GM12872 (cell line): Measurements from ENCODE around the gene JMY.

ENCODE experiments used
- TF ChIP-seq, protein P1 (sequence below): IDR thresholded peaks from 3 replicates; pipeline ENCODE4 v1.5.1; 2011; ENCODE audit warnings: low read depth, mild to moderate bottlenecking, low read length, moderate library complexity; ENCODE audit not compliant: insufficient read depth

Gene JMY

DNA sequence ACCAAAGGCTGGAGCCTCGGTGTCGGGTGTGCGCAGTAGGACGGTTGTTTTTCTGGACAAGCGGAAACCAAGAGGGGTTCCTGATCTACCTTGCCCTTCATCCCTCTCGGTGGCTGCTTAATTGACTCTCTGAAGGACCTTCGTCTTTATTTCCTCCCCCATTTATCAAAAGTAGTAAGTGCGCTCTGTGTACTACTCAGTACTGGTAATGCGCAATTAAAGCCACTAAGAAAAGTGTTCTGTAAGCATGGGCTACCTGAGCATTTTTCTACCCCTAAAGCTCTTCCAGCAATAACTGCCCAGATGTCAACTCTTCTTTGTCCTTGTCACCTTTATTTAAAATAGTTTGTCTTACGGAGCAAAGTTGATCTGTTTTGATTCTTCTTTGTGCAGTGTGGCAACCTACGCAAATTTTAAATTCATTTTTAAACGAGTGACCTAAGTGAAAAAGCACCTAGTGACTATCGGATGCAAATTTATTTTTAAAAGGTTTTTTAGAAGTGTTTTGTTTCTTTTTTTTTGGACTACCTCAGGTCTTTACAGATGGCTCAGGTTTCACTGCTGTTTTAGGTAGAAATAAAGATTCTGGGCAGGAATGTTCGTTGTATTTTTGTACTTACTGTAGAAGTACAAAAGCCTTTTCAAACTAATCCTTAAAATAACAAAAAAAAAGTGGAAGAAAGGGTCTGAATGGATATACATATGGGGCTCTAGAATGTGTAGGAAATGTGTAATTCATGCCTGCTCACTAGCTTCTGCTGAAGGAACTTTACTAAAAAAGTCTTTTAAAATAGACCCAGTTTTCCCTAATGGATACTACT, 2.0 kb downstream of the JMY start:
- TF ChIP-seq, protein P1, sequence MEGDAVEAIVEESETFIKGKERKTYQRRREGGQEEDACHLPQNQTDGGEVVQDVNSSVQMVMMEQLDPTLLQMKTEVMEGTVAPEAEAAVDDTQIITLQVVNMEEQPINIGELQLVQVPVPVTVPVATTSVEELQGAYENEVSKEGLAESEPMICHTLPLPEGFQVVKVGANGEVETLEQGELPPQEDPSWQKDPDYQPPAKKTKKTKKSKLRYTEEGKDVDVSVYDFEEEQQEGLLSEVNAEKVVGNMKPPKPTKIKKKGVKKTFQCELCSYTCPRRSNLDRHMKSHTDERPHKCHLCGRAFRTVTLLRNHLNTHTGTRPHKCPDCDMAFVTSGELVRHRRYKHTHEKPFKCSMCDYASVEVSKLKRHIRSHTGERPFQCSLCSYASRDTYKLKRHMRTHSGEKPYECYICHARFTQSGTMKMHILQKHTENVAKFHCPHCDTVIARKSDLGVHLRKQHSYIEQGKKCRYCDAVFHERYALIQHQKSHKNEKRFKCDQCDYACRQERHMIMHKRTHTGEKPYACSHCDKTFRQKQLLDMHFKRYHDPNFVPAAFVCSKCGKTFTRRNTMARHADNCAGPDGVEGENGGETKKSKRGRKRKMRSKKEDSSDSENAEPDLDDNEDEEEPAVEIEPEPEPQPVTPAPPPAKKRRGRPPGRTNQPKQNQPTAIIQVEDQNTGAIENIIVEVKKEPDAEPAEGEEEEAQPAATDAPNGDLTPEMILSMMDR: no peak

DNA sequence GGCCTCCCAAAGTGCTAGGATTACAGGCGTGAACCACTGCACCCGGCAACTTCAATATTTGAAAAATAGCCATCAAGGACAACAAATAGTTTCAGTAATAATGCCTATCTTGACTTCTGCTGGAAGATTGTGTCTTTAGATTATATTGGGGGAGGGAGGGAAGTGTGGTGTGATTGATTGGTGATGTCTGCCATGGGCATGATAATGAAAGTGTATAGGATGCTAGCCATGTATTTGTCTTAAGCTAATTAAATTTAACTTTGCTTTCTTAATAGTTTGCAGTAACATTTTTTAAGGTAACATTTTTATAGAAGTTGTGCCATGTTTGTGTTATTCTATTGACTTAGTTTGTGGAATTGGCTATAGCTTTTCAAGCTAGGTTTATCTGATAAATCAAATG, 4.6 kb downstream of the JMY start:
- TF ChIP-seq, protein P1: no peak

DNA sequence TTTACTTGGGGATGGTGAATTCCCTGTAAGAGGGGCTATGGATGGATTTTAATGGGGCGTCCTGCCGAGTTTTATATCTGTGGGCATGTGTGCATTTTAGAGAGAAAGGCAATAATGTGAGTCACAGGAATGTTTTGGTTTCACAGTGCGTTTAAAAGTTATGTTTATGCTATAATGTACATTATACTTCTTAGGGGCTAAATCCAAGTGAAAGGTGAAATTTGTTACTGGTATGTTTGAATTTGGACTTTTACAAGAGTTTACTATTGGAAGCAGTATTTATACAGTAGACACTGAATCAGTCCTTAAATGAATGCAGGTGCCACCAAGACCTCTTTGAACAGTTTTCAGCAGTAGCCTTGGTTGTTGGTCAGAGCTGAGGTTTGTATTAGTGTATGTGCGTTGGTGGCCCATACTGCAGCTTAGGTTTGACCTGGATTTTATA, 5.6 kb downstream of the JMY start:
- TF ChIP-seq, protein P1: no peak

DNA sequence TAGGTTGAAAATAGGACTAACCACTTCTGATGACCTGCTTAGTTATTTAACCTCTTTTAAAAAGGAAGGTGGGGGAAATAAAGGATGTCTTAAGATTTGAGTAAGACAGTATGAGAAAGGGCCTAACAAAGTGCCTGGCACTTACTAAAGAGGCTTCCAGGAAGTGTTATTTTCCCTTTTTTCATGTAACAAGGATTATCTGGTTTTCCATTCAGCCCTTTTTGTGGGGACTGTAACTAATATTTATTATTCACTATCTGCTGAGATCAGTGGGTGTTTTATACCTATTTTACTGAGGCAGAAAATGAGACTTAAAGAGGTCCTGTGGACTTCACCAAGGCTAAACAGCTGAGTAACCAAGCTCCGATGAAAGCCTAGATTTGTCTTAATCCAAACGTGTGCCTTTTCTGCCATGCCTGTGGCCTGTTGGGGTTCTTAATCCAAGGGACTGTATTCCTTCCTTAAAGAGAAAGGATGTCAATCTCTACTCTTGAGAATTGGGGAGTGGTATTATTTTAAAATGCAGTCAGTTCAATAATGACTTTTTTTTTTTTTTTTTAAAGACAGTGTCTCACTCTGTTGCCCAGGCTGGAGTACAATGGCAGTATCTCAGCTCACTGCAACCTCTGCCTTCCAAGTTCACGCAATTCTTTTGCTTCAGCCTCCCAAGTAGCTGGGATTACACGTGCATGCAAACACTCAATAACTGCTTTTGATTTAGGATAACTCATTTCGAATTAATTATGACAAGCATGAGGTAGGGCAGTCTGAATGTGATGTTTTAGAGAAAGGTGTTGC, 6.5 kb downstream of the JMY start:
- TF ChIP-seq, protein P1: no peak

DNA sequence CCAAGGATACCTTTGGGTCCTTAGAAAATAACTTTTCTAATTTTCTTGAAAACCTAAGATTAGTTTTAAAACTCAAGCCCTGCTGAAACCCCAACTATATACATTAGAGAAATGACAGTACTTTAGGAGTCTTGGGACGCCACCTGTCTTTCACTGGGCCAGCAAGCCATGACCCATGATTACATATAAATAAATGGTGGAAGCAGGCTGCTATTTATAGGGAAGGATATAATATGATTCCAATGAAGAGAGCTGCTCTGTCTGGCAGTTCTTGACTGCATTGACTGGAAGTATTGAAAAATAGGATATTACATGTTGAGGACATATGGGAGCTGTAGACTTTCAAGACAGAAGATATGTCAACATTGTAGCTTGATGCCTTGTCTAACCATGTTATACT, 7.3 kb downstream of the JMY start:
- TF ChIP-seq, protein P1: no peak

DNA sequence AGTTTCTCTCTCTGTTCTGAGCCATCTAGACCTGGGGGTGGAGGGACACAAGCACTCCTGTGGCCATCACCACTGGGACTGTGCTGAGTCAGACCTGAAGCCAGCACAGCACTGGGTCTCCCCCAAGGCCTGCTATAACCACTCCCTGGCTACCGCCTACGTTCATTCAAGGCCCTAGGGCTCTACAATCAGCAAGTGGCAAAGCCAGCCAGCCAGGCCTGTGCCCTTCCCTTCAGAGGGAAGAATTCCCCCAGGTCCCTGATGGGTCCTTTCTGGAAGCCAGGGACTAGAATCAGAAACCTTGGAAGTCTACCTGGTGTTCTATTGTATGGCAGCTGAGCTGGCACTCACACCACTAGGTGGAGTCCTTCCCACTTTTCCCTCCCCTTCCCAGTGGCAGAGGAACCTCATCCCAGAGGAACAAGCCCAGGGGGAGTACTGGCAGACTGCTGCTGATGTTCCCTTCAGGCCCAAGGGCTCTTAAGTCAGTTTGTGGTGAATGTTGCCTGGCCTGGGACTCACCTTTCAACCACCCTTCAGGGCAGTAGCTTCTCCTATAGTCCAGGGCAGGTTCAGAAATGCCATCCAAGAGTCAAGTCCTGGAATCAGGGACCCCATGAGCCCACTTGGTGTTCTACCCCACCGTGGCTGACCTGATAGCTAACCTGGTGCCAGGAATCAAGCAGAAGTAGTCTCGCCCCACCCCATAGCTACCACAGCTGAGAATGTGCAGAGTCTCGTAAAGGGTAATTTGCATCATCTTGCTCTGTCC, 20.0 kb downstream of the JMY start:
- TF ChIP-seq, protein P1: peak; percentile 67

DNA sequence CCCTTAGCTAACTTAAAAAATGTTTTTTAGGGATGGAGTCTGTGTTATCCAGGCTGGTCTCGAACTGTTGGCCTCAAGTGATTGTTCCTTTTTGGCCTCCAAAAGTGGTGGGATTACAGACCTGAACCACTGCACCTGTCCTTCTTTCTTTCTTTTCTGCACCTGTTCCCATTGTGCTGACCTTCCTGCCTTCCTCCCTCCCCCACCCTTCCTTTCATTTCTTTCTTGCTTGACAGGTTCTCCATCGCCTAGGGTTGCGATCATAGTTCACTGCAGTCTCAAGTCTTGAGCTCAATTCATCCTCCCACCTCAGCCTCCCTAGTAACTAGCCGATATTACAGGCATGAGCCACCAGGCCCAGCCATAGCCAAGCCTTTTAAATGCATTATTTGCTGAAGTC, 20.6 kb downstream of the JMY start:
- TF ChIP-seq, protein P1: no peak
